Measurements from ENCODE around the gene NELFA. TPM values are rescaled to one million over a fixed set of nuclear protein-coding genes. Genes with fewer than 3 reads are reported as not detected.
A peak's percentile ranks its signal among the peaks of the same experiment; 100 is the strongest.
"Not testable (repeated sequence)": the region's sequence is repeated elsewhere in the genome, so short reads cannot be mapped to it uniquely, and the experiment has no call there.

The NELFA gene
- total and polyA plus RNA-seq, 2 experiments from 2014 or later: 54.4 to 71.4 TPM

DNA sequence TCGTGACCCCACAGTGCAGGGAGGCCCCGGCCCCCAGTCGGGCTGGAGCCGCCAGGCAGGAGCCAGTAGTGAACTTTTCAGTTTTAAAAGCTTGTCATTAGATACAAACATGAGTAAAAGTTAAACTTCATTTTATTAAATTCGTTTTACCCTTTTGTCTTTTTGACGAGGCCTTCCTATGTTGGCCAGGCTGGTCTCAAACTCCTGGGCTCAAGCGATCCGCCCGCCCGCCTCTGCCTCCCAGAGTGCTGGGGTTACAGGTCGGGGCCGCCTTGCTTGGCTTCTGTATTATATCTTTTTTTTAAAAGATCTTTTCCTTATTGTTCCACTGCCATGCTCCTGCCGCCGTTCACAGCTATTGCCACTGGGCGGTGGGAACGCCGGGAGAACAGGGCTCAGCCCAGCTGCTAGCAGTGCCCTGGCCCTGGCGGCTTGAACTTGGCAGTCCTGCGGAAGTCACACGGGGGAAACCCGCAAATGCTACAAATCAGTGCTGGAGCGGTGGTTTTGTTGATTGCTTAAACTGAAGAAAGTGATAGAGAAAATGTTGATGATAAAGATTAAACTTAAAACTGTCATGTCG, 968 bp upstream of the NELFA start:
- H3K36me3 ChIP-seq: no peaks in the 10 kb centered on the region
- peak overlapping the region; percentile 100 for H3K27ac ChIP-seq
- DNase-seq (ENCODE audit: low read depth in 1 of 2, low spot score in 1 of 2): peak; percentile 69 to 77
- H3K4me3 ChIP-seq: peak overlapping the region; percentile 87
- TF ChIP-seq CTCF (IDR thresholded peaks at IDR 0.05; ENCODE audit: low read depth, low read length): peak; percentile 37
- H3K27me3 ChIP-seq: no peaks in the 10 kb centered on the region
- H3K9me3 ChIP-seq (ENCODE audit: low read depth): no peaks in the 10 kb centered on the region
- peaks cover 7% of the 10 kb centered on the region for H3K4me1 ChIP-seq (ENCODE audit: low read depth)

DNA sequence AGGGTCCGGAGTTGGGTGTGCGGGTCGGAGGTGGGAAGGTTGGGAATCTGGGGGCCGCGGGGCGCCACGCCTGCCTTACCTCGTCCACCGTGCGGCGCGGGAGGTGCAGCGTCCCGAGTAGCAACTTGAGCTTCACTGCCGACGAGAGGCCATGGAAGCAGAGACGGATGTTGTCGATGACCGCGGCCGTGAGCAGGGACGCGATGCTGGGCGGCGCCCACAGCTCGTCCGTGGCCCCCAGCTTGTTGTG, 178 bp downstream of the NELFA start:
- H3K4me3 ChIP-seq: peak overlapping the region; percentile 87
- no peaks in the 10 kb centered on the region for H3K27me3 ChIP-seq
- H3K27ac ChIP-seq: peak overlapping the region; percentile 100
- H3K36me3 ChIP-seq: no peaks in the 10 kb centered on the region
- DNase-seq (ENCODE audit: low read depth in 1 of 2, low spot score in 1 of 2): no peak
- no peak for TF ChIP-seq CTCF (IDR thresholded peaks at IDR 0.05; ENCODE audit: low read depth, low read length)
- peaks cover 7% of the 10 kb centered on the region for H3K4me1 ChIP-seq (ENCODE audit: low read depth)
- no peaks in the 10 kb centered on the region for H3K9me3 ChIP-seq (ENCODE audit: low read depth)

GRCh38 chr4:2007804-2008670, 737 bp downstream of the NELFA start:
- Histone ChIP-seq H3K4me3 (peak overlapping the region; percentile 87), H3K4me1 (ENCODE audit: low read depth) (peaks cover 7% of the 10 kb centered on the region), H3K9me3 (ENCODE audit: low read depth) (no peaks in the 10 kb centered on the region), H3K27ac (peak overlapping the region; percentile 100), H3K36me3 (peaks cover 4% of the 10 kb centered on the region), H3K27me3 (no peaks in the 10 kb centered on the region)
- no peak for TF ChIP-seq CTCF (IDR thresholded peaks at IDR 0.05; ENCODE audit: low read depth, low read length)
- peak; percentile 12 to 35 for DNase-seq (ENCODE audit: low read depth in 1 of 2, low spot score in 1 of 2)

DNA sequence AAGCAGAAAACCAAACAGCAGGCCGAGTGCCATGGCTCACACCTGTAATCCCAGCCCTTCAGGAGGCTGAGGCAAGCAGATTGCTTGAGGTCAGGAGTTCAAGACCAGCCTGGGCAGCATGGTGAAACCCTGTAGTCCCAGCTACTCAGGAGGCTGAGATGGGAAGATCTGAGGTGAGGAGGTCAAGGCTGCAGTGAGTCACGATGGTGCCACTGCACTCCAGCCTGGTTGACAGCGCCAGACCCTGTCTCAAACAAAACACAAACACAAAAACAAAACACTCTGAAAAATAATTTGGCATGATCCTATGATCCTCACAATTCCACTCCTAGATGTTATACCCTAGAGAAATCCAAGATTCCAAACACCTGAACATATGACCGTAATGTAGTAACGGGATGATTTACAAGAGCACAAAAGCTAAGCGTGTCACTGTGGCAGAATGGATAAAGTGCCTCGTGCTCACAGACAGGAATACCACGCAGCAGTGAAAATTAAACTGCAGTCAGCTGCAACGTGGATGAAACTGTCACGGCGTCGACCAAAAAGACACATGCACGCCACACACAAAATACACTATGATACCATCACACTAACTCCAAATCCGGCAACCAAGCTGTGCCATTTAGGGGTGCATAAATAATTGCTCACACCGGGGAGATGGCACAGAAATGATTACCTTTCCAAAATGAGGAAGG, 1.7 kb downstream of the NELFA start:
- Histone ChIP-seq H3K4me3 (peak overlapping the region; percentile 87), H3K4me1 (ENCODE audit: low read depth) (peaks cover 7% of the 10 kb centered on the region), H3K27ac (no peak overlapping the region), H3K9me3 (ENCODE audit: low read depth) (no peaks in the 10 kb centered on the region), H3K36me3 (peaks cover 4% of the 10 kb centered on the region), H3K27me3 (no peaks in the 10 kb centered on the region)
- no peak for TF ChIP-seq CTCF (IDR thresholded peaks at IDR 0.05; ENCODE audit: low read depth, low read length)
- DNase-seq (ENCODE audit: low read depth in 1 of 2, low spot score in 1 of 2): no peak

DNA sequence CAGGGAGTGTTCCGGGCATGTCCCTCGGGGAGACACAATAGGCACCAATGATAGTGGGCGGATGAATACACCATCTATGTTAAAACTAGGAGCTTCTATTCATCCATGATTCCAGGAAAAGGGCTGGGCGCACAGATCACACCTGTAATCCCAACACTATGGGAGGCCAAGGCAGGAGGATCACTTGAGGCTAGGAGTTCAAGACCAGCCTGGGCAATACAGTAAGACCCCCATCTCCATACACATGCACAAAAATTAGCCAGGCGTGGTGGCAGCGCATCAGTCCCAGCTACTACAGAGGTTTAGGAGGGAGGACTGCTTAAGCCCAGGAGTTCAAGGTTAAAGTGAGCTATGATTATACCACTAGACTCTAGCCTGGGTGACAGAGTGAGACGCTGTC, 2.4 kb downstream of the NELFA start:
- Histone ChIP-seq H3K36me3 (peaks cover 4% of the 10 kb centered on the region), H3K9me3 (ENCODE audit: low read depth) (no peaks in the 10 kb centered on the region), H3K27me3 (no peaks in the 10 kb centered on the region), H3K4me3 (no peak overlapping the region), H3K27ac (no peak overlapping the region), H3K4me1 (ENCODE audit: low read depth) (peaks cover 7% of the 10 kb centered on the region)
- no peak for DNase-seq (ENCODE audit: low read depth in 1 of 2, low spot score in 1 of 2)
- no peak for TF ChIP-seq CTCF (IDR thresholded peaks at IDR 0.05; ENCODE audit: low read depth, low read length)

DNA sequence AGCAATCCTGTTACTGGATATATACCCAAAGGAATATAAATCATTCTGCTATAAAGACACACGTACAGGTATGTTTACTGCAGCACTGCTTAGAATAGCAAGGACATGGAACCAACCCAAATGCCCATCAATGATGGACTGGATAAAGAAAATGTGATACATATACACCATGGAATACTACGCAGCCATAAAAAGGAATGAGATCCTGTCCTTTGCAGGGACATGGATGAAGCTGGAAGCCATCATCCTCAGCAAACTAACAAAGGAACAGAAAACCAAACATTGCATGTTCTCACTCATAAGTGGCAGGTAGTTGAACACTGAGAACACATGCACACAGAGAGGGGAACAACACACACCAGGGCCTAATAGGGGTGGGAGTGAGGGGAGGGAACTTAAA, 5.4 kb downstream of the NELFA start:
- DNase-seq (ENCODE audit: low read depth in 1 of 2, low spot score in 1 of 2); H3K9me3 ChIP-seq (ENCODE audit: low read depth); H3K27ac ChIP-seq; H3K4me3 ChIP-seq; H3K4me1 ChIP-seq (ENCODE audit: low read depth); H3K36me3 ChIP-seq; H3K27me3 ChIP-seq: not testable (repeated sequence)

DNA sequence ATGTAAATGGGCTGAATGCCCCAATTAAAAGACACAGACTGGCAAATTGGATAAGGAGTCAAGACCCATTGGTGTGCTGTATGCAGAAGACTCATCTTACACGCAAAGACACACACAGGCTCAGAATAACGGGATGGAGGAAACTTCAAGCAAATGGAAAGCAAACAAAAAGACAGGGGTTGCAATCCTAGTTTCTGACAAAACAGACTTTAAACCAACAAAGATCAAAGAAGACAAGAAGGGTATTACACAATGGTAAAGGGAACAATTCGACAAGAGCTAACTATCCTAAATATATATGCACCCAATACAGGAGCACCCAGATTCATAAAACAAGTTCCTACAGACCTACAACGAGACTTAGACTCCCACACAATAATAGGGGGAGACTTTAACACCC, 9.5 kb downstream of the NELFA start:
- not testable (repeated sequence) for H3K27me3 ChIP-seq; DNase-seq (ENCODE audit: low read depth in 1 of 2, low spot score in 1 of 2); H3K36me3 ChIP-seq; H3K4me3 ChIP-seq; H3K27ac ChIP-seq; H3K9me3 ChIP-seq (ENCODE audit: low read depth); H3K4me1 ChIP-seq (ENCODE audit: low read depth)
